HCT116 (cell line): ENCODE measurements around the gene GHRHR.

ENCODE experiments used
- CEBPB ChIP-seq: IDR thresholded peaks from 2 replicates; pipeline ENCODE4 v1.6.1; 2012; ENCODE audit warnings: low read depth
- CTCF ChIP-seq, 3 experiments: fragments of 200-600 bp in 1 of 3; sonication (generic) in 1 of 3; IDR thresholded peaks in 2 of 3; conservative IDR thresholded peaks in 1 of 3; 2 replicates each; pipeline ENCODE4 v1.5.1; 2012 to 2017; ENCODE audit warnings: low read depth in 2 of 3, low read length in 2 of 3, antibody characterized with exemption in 1 of 3, borderline replicate concordance in 1 of 3, control low read depth in 1 of 3, mild to moderate bottlenecking in 1 of 3, mixed read lengths in 1 of 3, mixed run types in 1 of 3, moderate library complexity in 1 of 3; ENCODE audit not compliant: insufficient read depth in 1 of 3
- EZH2phosphoT487 ChIP-seq: fragments of 200-600 bp; IDR thresholded peaks from 2 replicates; pipeline ENCODE4 v1.6.1; 2018; ENCODE audit warnings: antibody characterized with exemption, borderline replicate concordance
- POLR2A ChIP-seq: IDR thresholded peaks from 2 replicates; pipeline ENCODE4 v1.7.0; 2011; ENCODE audit warnings: borderline replicate concordance; ENCODE audit not compliant: insufficient read depth, insufficient read length; ENCODE audit errors: extremely low read depth

- TF ChIP-seq CTCF (IDR thresholded peaks at IDR 0.05 in 2 of 3, conservative IDR thresholded peaks at IDR 0.05 in 1 of 3; ENCODE audit: borderline replicate concordance in 1 of 3, insufficient read depth in 1 of 3, low read depth in 2 of 3, low read length in 2 of 3): no peak
- no peak for TF ChIP-seq EZH2phosphoT487
- no peak for TF ChIP-seq POLR2A
- TF ChIP-seq CEBPB: no peak
These were observed 22.0 kb downstream of the GHRHR start for GRCh38 chr7:30985756-30986155.
